Lower leg skin (tissue), 4 donors: Measurements from ENCODE around the gene EXOC8. TPM values are rescaled to one million over a fixed set of nuclear protein-coding genes. Genes with fewer than 3 reads are reported as not detected.
A peak's percentile ranks its signal among the peaks of the same experiment; 100 is the strongest.

Experiments used
- DNase-seq, 2 donors: peaks; one replicate each; pipeline ENCODE4 v3.0.0-alpha.2; 2019; ENCODE audit warnings: low spot score in 2 of 2
- H3K4me3 ChIP-seq: fragments of 200-600 bp; sonication (generic); 2 replicates; pipeline ENCODE4 v1.5.1; 2017; ENCODE audit warnings: mild to moderate bottlenecking, low read depth; ENCODE audit not compliant: poor library complexity, severe bottlenecking
- POLR2A ChIP-seq, 2 donors: fragments of 450-650 bp; IDR thresholded peaks; one replicate each; pipeline ENCODE4 v1.6.1; 2016 to 2017; ENCODE audit warnings: antibody characterized with exemption in 2 of 2, mild to moderate bottlenecking in 1 of 2, moderate library complexity in 1 of 2
- WGBS, 2 donors: methylation state at CpG; one replicate each; pipeline ENCODE4 v1.1.5; 2018; 5-methylcytosine and 5-hydroxymethylcytosine counted together
- intact Hi-C: fragments of 100-400 bp; cut with DNase I; formaldehyde crosslinking; loops from one replicate; pipeline ENCODE4 v1.15.0; 2023; ENCODE audit warnings: low total_unique reads
- total RNA-seq, 4 donors: library from RNA; depleted of rRNA; stranded (reverse); fragments of >200 nt; gene quantifications; one replicate each; pipeline ENCODE4 v1.1.0, GENCODE V29; 2016
- TF ChIP-seq, protein P1 (sequence below), 3 donors: fragments of 450-650 bp; IDR thresholded peaks; one replicate each; pipeline ENCODE4 v1.5.1; 2016; ENCODE audit warnings: antibody characterized with exemption in 3 of 3, mild to moderate bottlenecking in 3 of 3, moderate library complexity in 2 of 3

The EXOC8 gene
- total RNA-seq, 4 donors from 2014 or later, result 19.7 to 23.2 (median 22.2) TPM

DNA sequence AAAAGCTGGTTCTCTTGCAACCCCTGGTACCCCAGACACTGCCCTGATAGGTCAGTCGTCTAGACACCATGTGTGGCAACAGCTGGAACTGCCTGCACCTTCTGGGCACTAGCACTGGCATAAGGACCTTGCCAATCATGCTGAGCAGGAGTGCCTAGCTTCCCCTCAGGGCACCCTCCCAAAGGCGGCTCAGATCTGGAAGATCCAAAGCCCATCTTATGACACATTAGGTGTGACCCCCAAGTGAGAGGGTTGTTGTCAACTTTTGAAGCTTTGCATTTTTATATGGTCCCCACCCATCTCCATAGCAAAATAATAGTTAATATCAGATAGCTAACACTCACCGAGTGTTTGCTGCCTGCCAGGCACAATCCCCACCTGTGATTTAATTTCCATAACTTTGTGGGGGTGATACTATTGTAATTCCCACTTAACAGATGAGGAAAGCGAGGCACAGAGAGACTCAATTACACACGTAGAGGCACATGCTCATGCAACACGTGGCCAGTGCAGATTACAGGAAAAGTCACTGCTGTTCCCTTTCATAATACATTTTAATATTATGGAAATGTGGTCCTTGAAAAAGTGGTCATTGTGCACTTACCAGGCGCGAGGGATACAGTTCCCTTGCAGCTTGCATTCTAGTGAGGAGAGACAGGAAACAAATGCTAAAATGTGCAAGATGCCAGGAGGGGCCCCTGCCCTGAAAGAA, 25.8 kb downstream of the EXOC8 start:
- H3K4me3 ChIP-seq, result no peak overlapping the region
- intact Hi-C loops, result no loop called here
- WGBS, 2 donors, result 66 to 73% methylated on average over 8 of the region's 8 CpGs
- TF ChIP-seq POLR2A (IDR thresholded peaks at IDR 0.05), result no peak
- TF ChIP-seq, protein P1, sequence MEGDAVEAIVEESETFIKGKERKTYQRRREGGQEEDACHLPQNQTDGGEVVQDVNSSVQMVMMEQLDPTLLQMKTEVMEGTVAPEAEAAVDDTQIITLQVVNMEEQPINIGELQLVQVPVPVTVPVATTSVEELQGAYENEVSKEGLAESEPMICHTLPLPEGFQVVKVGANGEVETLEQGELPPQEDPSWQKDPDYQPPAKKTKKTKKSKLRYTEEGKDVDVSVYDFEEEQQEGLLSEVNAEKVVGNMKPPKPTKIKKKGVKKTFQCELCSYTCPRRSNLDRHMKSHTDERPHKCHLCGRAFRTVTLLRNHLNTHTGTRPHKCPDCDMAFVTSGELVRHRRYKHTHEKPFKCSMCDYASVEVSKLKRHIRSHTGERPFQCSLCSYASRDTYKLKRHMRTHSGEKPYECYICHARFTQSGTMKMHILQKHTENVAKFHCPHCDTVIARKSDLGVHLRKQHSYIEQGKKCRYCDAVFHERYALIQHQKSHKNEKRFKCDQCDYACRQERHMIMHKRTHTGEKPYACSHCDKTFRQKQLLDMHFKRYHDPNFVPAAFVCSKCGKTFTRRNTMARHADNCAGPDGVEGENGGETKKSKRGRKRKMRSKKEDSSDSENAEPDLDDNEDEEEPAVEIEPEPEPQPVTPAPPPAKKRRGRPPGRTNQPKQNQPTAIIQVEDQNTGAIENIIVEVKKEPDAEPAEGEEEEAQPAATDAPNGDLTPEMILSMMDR (IDR thresholded peaks at IDR 0.05), result no peak
- peak in 1 of 2 donors; percentile 46 for DNase-seq

DNA sequence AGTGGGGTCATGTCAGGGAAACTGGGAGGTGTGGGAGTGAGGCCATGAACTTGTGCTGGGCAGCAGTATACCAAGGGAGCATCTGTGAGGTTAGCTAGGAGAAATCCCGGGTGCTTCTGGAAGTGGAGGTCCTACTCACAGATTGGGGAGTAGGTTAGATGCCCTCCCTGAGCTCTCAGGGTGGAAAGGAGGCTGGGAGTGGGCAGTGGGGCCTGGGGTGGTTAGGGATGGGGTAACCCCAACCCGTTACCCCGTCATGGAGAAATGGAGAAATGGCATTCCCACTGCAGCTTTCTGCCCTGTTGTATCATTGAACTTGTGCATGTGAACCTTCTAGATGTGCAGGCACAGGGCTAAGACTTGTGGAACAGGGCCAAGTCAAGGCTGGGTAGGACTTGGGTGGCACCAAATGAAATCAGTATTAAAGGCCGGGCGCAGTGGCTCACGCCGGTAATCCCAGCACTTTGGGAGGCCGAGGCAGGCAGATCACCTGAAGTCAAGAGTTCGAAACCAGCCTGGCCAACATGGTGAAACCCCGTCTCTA, 27.2 kb downstream of the EXOC8 start:
- H3K4me3 ChIP-seq, result no peak overlapping the region
- WGBS, 2 donors, result 94 to 97% methylated on average over 10 of the region's 10 CpGs
- no peak for TF ChIP-seq POLR2A (IDR thresholded peaks at IDR 0.05)
- TF ChIP-seq, protein P1 (IDR thresholded peaks at IDR 0.05), result no peak
- peak in 1 of 2 donors; percentile 77 for DNase-seq
- intact Hi-C loops, result no loop called here

DNA sequence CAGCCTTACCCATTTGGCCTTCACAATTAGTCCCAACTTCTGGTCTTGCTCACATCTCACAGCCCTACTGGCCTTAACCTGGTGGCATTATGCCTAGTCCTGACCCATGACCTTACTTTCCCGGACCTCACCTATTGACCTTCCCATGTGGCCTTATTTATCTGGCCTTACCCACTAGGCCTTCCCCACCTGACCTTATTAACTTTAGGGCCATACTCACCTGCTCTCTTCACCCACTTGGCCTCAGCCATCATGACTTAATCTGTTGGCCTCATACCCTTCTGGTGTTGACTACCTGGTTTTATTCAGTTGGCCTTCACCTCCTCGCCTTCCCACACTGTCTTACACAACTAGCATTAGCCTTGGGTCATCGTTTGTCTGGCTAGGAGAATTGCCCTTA, 35.7 kb downstream of the EXOC8 start:
- TF ChIP-seq, protein P1 (IDR thresholded peaks at IDR 0.05), result no peak
- TF ChIP-seq POLR2A (IDR thresholded peaks at IDR 0.05), result no peak
- WGBS, 2 donors, result 89 to 93% methylated on average over 3 of the region's 3 CpGs
- no peak overlapping the region for H3K4me3 ChIP-seq
- no peak for DNase-seq
- intact Hi-C loops, result no loop called here

DNA sequence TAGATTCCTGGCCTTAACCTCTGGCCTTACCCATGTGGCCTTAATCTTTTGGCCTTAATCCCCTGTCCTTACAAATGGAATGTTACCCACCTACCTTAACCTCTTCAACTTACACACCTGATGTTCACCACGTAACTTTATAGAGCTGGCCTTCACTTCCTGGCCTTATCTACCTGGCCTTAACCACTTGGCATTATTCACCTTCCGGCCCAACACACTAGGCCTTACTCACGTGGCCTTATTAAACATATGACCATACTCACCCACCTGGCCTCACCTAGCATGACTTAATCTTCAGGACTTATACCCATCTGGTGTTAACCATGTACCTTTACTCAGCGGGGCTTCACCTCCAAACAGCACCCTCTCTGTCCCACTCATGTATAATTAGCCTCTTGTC, 41.7 kb downstream of the EXOC8 start:
- WGBS, 2 donors, result 93 to 98% methylated on average over 4 of the region's 4 CpGs
- intact Hi-C loops, result no loop called here
- TF ChIP-seq POLR2A (IDR thresholded peaks at IDR 0.05), result no peak
- TF ChIP-seq, protein P1 (IDR thresholded peaks at IDR 0.05), result no peak
- no peak for DNase-seq
- H3K4me3 ChIP-seq, result no peak overlapping the region

DNA sequence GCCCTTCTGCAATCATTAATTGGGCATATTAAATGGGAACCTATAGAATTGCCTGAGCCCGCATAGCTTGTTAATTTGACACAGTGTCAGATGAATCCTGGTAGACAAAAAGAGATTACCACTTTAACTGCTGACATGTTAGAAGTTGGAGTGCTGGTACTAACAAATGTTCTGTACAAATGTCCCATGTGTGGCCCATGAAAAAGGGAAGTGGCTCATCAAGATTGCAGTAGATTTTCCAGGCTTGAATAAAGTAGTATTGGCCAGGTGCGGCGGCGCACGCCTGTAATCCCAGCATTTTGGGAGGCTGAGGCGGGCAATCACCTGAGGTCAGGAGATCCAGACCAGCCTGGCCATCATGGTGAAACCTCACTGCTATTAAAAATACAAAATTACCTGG, 51.0 kb downstream of the EXOC8 start:
- intact Hi-C loops, result no loop called here
- H3K4me3 ChIP-seq, result no peak overlapping the region
- no peak for DNase-seq
- WGBS, 2 donors, result 93 to 94% methylated on average over 6 of the region's 6 CpGs
- TF ChIP-seq POLR2A (IDR thresholded peaks at IDR 0.05), result no peak
- TF ChIP-seq, protein P1 (IDR thresholded peaks at IDR 0.05), result no peak
